Activated CD4-positive, alpha-beta T cell treated with anti-CD3 and anti-CD28 coated beads, Interleukin-2, amount 50 U/mL, for 16 hours (primary cell): ENCODE measurements around the gene CENPS.
"Not testable (repeated sequence)": the region's sequence is repeated elsewhere in the genome, so short reads cannot be mapped to it uniquely, and the experiment has no call there.

Source experiments
- DNase-seq: peaks from one replicate; pipeline ENCODE4 v3.0.0-alpha.2; 2020

Gene CENPS

DNA sequence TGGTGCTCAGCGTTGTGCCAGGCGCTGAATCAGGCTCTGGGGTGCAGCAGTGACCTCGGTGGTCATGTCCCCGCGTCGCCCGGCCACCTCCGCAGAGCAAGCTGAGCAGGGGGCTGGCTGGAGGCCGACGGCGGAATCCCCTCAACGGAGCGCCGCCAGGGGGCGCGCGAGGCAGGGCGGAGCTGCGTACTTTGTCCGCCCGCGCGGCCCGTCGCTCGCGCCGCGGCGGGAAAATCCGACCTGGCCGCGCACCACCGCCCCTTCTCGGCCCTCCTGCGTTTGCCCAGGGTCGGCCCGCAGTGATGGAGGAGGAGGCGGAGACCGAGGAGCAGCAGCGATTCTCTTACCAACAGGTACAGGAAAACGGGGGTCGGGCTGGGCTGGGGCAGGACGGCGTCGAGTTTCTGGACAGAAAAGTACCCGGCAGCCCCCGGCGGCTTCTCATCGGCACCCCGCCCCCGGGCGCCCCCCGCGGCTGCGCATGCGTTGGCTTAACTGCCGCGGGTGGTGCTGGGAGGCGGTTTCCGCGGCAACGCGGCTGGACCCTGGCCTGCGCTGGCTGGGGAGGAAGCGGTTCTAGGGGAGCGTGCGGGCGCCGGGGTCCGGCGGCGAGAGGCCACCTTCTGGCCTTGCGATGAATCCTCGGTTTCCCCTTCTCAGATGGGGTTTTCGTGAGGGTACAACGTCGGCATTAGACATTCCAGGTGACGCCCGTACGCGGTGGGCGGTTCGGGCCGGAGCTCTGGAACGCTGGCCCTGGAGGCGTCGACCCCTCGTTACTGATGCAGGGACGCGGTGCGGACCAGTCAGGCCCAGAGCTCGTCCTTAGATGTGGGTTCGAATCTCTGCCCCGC lies at the start of gene CENPS:
TSS of gene CENPS (plus strand) at position 218 of the 854 bp plus-strand sequence. CDS start at position 303, 85 bp downstream.
- peak; percentile 93 for DNase-seq

DNA sequence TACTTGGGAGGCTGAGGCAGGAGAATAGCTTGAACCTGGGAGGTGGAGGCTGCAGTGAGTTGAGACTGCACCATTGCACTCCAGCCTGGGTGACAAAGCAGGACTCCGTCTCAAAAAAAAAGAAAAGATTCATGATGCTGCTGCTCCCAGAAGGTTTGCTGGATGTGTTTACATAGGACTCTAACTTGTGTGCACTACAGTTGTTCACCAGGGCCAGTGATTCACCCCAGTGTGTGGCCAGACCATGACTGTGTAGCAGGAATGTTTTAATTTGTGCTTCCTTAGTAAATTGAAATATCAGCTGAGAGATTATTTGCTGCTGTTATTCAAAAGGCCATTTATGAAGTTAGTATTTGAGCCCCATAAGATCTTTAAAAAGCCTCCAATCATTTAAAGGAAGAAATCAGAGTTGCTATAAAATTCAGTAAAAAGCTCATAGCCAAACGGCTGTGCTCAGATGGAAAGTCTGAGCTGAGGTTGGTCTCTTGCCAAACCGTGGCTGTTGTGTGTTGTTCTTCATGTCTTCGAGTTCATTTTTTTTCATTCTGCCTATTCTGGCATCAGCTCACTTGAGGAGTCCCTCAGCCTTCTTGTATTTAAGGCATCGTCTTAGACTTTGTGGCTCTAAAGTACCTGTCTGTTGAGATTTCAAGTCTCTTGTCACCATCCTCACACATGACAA lies 49.5 kb upstream of the CENPS start:
- no peak for DNase-seq

DNA sequence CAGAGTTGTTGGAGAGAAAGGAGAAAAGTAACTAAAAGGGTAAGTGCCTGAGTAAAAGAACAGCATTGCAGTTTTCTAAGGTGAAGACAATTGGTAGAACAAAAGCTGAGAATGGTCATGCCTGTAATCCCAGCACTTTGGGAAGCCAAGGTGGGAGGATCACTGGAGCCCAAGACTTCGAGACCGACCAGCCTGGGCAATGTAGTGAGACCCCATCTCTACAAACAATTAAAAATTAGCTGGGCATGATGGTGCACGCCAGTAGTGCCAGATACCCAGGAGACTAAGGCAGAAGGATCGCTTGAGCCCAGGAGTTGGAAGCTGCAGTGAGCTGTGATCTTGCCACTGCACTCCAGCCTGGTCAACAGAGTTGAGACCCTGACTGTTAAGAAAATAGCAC lies 46.6 kb upstream of the CENPS start:
- no peak for DNase-seq

- DNase-seq: no peak
These were observed 46.0 kb upstream of the CENPS start for GRCh38 chr1:10384219-10384618.

DNA sequence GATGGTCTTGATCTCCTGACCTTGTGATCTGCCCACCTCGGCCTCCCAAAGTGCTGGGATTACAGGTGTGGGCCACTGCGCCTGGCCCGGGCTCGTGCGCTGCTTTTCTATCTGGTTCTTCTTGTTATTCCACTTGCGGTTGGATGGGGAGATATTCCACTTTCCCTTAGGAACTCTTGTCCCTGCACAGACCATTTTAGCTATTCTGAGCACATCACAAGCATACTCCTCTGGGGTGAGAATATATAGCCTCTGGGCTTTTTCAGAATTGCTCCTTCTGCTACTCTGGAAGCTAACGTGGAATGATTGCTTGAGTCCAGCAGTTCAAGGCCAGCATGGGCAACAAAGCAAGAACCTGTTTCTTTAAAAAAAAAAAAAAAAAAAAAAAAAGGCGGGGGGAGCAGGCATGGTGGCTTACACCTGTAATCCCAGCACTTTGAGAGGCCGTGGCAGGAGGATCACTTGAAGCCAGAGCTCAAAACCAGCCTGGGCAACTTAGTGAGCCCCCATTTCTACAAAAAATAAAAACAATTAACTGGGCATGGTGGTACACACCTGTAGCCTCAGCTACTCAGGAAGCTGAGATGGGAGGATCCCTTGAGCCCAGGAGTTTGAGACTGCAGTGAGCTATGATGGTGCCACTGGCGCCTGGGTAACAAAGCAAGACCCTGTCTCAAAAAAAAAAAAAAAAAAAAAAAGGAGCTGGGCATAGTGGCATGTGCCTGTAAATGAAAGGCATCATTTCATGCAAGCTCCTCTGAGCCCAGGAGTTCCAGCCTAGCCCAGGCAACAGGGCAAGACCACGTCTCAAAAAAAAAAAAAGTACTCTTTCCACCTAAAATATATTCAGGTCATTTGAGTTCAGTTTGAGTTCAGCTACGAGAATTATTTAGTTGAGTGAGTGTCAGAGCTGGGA lies 43.2 kb upstream of the CENPS start:
- no peak for DNase-seq

DNA sequence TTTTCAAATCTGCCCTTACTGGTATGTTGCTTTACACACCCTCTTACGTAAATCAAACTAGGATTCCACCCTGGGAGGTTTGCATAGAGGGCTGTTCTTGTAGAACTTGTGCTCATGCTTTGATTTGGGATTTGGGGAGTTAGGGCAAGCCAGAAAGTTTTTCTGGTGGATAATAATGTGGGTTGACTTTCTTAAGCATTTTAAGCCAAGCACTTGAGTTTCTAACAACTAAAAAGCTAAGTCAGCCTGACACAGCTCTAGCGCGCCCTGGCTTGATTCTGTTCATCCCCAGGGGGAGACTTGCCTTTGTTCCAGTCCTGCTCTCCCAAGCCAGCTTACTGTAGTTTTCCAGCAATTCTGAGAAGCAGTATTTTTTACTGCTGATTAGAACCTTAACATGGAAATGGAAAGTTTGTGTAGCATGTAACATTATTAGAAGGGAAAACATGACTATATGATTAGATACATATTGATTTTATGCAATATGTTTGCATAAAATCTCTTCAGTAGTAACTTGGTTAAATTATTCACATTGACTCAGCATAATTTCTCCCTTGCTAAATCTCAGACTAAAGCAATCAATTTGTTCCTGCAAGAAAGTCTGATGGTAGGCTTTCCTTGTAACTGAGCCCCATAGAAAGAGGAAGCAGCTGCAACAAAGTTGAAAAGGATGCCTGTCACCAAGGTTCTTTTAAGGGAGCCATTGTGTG lies 42.4 kb upstream of the CENPS start:
- DNase-seq: no peak

DNA sequence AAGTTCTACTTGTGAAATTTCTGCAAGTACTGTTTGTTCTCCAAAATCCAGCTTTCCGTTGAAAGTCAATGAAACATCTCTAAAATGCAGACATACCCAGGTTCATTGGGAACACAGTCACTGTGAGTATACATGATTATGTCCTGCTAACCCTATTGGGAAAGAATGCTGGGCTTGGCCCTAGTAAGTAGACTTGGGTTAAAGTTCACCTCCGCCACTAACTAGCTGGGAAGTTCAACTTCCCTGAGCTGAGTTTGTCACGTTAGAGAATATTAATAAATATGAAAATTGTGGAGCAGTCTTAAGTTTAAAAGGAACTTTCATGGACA lies 41.9 kb upstream of the CENPS start:
- DNase-seq: no peak

- DNase-seq: no peak
These were observed 40.8 kb upstream of the CENPS start for GRCh38 chr1:10389271-10389973.

DNA sequence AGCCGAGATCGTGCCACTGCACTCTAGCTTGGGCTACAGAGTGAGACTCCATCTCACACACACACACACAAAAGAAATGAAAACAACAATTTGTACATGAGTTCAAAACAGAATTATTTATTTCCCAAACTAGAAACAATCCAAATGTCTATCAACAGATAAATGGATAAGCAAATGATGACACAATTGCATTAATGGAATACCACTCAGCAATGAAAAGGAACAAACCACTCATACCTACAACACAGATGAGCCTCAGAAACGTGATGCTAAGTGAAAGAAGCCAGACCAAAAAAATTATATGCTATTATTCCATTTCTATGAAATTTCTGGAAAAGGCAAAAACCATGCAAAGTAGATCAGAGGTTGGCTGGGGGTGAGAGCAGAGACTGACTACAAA lies 33.4 kb upstream of the CENPS start:
- DNase-seq: no peak

- no peak for DNase-seq
These were observed 31.9 kb upstream of the CENPS start for GRCh38 chr1:10398278-10398733.

DNA sequence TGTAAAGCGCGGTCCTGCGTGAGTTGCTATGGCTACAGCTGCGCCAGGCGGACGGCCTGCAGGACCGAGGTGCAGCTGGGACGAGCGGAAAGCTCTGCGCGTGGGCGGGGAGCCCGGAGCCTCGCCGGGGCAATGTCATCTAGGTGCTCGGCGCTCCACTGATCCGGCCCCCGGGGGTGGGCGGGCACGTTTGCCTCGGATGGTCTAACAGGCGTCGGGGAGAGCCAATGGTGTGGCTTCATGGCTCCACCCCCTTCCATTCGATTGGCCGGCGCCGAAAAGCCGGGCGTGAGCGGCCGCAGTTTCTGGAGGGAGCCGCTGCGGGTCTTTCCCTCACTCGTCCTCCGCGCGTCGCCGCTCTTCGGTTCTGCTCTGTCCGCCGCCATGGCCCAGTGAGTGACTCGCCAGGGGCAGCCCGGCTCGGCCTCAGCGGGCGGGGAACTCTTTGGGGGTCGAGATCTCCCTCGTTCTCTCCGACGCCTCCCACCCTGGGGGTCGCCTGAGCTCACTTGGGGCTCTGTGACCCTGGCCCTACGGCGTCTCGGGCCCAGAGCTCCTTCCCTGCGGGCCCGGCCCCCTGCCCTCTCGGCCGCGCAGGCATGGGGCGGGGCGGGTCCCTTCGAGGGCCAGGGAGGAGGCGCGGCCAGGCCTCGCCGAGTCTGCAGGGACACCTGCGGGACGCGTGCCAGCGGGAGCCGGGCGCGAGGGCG lies 31.3 kb upstream of the CENPS start, which contains the start of gene PGD:
TSS of gene PGD (plus strand) at position 331 of the 710 bp plus-strand sequence. CDS start at position 385, 54 bp downstream.
- DNase-seq: peak; percentile 99

GRCh38 chr1:10399444-10399941 lies 30.7 kb upstream of the CENPS start:
- DNase-seq: no peak

DNA sequence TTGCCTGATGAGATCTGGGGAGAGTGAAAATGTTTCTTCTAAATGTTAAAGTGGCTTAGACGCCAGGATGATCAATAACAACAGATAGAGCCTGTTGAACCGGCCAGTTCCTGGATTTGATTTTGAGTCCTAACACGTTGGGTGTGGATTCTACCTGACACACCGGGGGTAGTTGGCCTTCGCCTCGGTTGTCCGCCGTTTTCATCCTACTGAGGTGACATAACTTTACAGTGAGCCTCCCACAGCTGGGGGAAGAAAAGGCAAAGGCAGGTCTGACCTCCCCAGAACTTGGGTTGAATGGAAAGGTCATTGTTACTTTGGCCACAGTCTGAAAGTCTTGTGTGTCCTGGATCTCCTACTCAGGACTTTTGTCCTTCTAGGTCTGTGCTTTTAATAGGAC lies 30.2 kb upstream of the CENPS start:
- DNase-seq: no peak

GRCh38 chr1:10401281-10401680 lies 29.0 kb upstream of the CENPS start:
- DNase-seq: no peak

- no peak for DNase-seq
These were observed 27.4 kb upstream of the CENPS start for GRCh38 chr1:10402729-10403274.

DNA sequence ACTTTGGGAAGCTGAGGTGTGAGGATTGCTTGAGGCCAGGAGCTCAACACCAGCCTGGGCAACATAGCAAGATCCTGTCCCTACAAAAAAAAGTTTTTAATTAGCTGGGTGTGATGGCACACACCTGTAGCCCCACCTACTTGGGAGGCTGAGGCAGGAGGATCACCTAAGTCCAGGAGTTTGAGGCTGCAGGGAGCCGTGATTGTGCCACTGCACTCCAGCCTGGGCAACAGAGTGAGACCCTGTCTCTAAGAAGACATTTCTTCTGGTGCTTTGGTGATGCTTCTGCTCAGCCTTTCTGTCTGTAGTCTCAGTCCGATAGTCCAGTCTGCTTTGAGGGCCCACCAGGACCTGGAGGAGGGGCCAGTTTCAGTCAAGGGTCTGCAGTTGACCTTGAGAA lies 23.0 kb upstream of the CENPS start:
- no peak for DNase-seq

DNA sequence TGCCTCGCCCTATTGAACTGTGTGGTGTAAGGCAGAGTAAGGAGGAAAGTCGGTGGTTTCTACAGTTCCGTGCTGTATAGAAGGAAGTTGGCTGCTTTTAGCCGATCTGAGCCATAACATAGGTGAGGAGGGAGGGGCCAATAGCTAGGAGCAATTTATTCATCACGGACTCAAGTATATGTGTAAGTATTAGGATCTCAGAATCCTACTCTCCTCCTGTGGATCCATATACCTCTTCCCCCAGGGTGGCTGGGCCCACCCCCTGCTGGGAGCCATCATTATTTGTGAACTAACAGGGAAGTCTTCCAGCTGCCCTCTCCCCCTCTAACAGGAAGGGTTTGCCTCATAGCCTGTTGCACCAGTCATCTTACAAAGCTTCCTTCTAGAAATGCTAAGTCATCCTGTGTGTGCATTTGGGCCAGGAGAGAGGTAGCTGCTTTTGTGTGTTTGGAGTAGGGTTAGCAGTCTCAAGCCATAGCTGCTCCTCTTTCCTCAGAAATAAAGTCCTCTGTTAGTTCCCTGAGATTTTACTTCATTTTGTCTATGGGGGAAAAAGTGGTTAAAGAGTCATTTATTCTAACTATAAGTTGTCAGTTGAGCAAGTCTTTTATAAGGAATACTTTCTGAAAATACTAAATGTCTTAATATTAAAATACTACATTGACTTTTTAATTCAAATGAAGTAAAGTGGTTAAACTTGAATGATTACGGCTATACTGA lies 14.9 kb upstream of the CENPS start:
- DNase-seq: peak; percentile 58

- not testable (repeated sequence) for DNase-seq
These were observed 14.3 kb upstream of the CENPS start for GRCh38 chr1:10415967-10416366.

DNA sequence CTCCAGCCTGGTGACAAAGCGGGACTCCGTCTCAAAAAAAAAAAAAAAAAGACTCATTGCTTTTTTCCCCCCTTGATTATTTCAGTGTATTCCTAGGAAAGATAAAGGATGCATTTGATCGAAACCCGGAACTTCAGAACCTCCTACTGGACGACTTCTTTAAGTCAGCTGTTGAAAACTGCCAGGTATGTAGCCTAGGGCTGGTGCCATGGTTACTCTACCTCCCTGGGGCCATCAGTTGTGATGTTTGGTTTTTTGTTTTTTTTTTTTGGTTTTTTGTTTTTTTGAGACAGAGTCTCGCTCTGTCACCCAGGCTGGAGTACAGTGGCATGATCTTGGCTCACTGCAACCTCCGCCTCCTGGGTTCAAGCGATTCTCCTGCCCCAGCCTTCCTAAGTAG lies 11.5 kb upstream of the CENPS start:
- DNase-seq: not testable (repeated sequence)

DNA sequence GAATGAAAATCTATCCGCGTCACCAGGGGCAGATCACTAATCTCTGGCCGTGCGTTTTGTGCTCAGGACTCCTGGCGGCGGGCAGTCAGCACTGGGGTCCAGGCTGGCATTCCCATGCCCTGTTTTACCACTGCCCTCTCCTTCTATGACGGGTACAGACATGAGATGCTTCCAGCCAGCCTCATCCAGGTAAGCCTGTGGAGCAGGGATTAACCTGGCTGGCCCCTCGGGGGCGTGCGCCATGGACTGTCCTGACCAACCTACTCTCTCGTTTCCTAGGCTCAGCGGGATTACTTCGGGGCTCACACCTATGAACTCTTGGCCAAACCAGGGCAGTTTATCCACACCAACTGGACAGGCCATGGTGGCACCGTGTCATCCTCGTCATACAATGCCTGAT lies 10.9 kb upstream of the CENPS start:
- no peak for DNase-seq
